MCF 10A (cell line): ENCODE data around the gene MINDY1. TPM values are rescaled to one million over a fixed set of nuclear protein-coding genes. Genes with fewer than 3 reads are reported as not detected.

ENCODE experiments used
- Bru-seq: library from RNA; stranded (reverse); fragments of 400-500 nt; gene quantifications from one replicate; lab custom pipeline; 2021; lab: Mats Ljungman, UMichigan
- BruChase-seq, 2 experiments: library from RNA; stranded (reverse); fragments of 400-500 nt; gene quantifications; one replicate each; lab custom pipeline; 2021; lab: Mats Ljungman, UMichigan
- BruUV-seq: library from RNA; stranded (reverse); fragments of 400-500 nt; replicated peaks from 2 replicates; lab custom pipeline; 2021; lab: Mats Ljungman, UMichigan
- CTCF ChIA-PET: fragments of 300-600 bp; sonication (Branson Sonifier 250); formaldehyde crosslinking; extraction: SDS; loops from one replicate; lab custom pipeline; 2021; ENCODE audit warnings: antibody characterized with exemption, inconsistent platforms; lab: Yijun Ruan, JAX
- POLR2A ChIA-PET: fragments of 300-600, 350-650 bp; sonication (Branson Sonifier 250); formaldehyde crosslinking; extraction: SDS; loops from one replicate; lab custom pipeline; 2020; ENCODE audit warnings: antibody characterized with exemption, inconsistent platforms; lab: Yijun Ruan, JAX
- DNase-seq: peaks from one replicate; pipeline ENCODE4 v3.0.0-alpha.2; 2018; ENCODE audit not compliant: unreplicated experiment
- H3K27ac Mint-ChIP-seq: one replicate; pipeline ENCODE4 v1.8.0; 2022; ENCODE audit warnings: mild to moderate bottlenecking, low read depth, mixed read lengths; ENCODE audit not compliant: unreplicated experiment
- H3K27me3 Mint-ChIP-seq: one replicate; pipeline ENCODE4 v1.8.0; 2022; ENCODE audit warnings: mixed read lengths; ENCODE audit not compliant: insufficient read depth, unreplicated experiment
- H3K36me3 Mint-ChIP-seq: one replicate; pipeline ENCODE4 v1.8.0; 2022; ENCODE audit warnings: mild to moderate bottlenecking, moderate library complexity, mixed read lengths; ENCODE audit not compliant: insufficient read depth, unreplicated experiment
- H3K4me1 Mint-ChIP-seq: one replicate; pipeline ENCODE4 v1.8.0; 2022; ENCODE audit warnings: mixed read lengths; ENCODE audit not compliant: insufficient read depth, unreplicated experiment
- H3K4me3 Mint-ChIP-seq: one replicate; pipeline ENCODE4 v1.8.0; 2022; ENCODE audit warnings: mild to moderate bottlenecking, moderate library complexity, mixed read lengths; ENCODE audit not compliant: unreplicated experiment
- H3K9me3 Mint-ChIP-seq: one replicate; pipeline ENCODE4 v1.8.0; 2022; ENCODE audit warnings: mixed read lengths; ENCODE audit not compliant: unreplicated experiment
- CTCF ChIP-seq: fragments of 200-600 bp; IDR thresholded peaks from one replicate; pipeline ENCODE4 v1.8.0; 2022; ENCODE audit warnings: antibody characterized with exemption, mild to moderate bottlenecking; ENCODE audit not compliant: unreplicated experiment
- intact Hi-C: fragments of 100-400 bp; cut with micrococcal nuclease; formaldehyde crosslinking; loops from 2 replicates; pipeline ENCODE4 v1.14.1; 2022
- long read RNA-seq: library from polyadenylated mRNA; stranded (forward); transcript quantifications from one replicate; pipeline ENCODE4 v2.0.0, GENCODE V29; 2022
- total RNA-seq: library from RNA; stranded (reverse); gene quantifications from 2 replicates; pipeline ENCODE4 v1.2.3, GENCODE V29; 2022

The MINDY1 gene
- 8.9 and 10.4 TPM in 2 replicates for total RNA-seq
- Bru-seq, nascent RNA: percentile 48 among the genes with signal in this experiment
- percentile 65 among the genes with signal in this experiment for BruChase-seq, experiment 1, labeled RNA remaining after a 6-hour chase
- BruChase-seq, experiment 2, labeled RNA remaining after a 2-hour chase: percentile 55 among the genes with signal in this experiment
- long read RNA-seq, partial matches to known transcripts: 1 of 12 reads
- long read RNA-seq, other reads (novel, unspliced or antisense): 11 of 12 reads

- intact Hi-C loops: loop anchor here (1.0 to 5.0 kb wide), 3 partner anchors 27 to 444 kb away; partner anchors contain the start of gene CDC42SE1
- BruUV-seq: TSS peak; percentile 21
- peak; percentile 91 for DNase-seq
- peak within 1 kb of the TSS; percentile 94 for H3K4me3 Mint-ChIP-seq
- TF ChIP-seq CTCF: peak; percentile 35
- H3K27me3 Mint-ChIP-seq: no peaks in the 10 kb centered on the region
- H3K9me3 Mint-ChIP-seq: no peaks in the 10 kb centered on the region
- CTCF ChIA-PET: interaction anchor here (0.6 to 3.7 kb wide), 40 partner anchors 11 to 751 kb away, joined by 3 to 113 read pairs (median 4); partner anchors contain the start of genes ANXA9, BNIPL, CDC42SE1 and MLLT11
- POLR2A ChIA-PET: interaction anchor here (0.6 to 3.7 kb wide), 62 partner anchors 10 to 1119 kb away, joined by 3 to 61 read pairs (median 4); partner anchors contain the start of genes ANXA9, APH1A, C1orf56 and CDC42SE1
- H3K4me1 Mint-ChIP-seq: peaks cover 43% of the 10 kb centered on the region
- peak within 1 kb of the TSS; percentile 99 for H3K27ac Mint-ChIP-seq
- H3K36me3 Mint-ChIP-seq: peaks cover 15% of the 10 kb centered on the region
These were observed at the start of gene MINDY1 for GRCh38 chr1:151006327-151007052. Gene MINDY1 (minus strand): TSS chr1:151006902. CDS start chr1:151002617, 4,285 bp downstream.

GRCh38 chr1:151056149-151056548 lies 49.4 kb upstream of the MINDY1 start:
- Mint-ChIP-seq H3K9me3 (no peaks in the 10 kb centered on the region), H3K27me3 (no peaks in the 10 kb centered on the region), H3K4me1 (peaks cover 47% of the 10 kb centered on the region), H3K36me3 (peaks cover 54% of the 10 kb centered on the region), H3K27ac (peak overlapping the region; percentile 92), H3K4me3 (no peak overlapping the region)
- intact Hi-C loops: loop anchor here (5.0 kb wide), 1 partner anchor 49 kb away; the partner anchor contains the start of genes MINDY1 and PRUNE1
- CTCF ChIA-PET: interaction anchor here (1.3 to 1.6 kb wide), 2 partner anchors 16 to 31 kb away, joined by 4 to 7 read pairs; no protein-coding TSS in a partner anchor
- BruUV-seq: no TSS peak
- TF ChIP-seq CTCF: no peak
- POLR2A ChIA-PET: interaction anchor here (0.6 to 9.4 kb wide), 6 partner anchors 8 to 496 kb away, joined by 3 to 90 read pairs (median 30); partner anchors contain the start of genes C1orf56, GABPB2 and MINDY1
- no peak for DNase-seq

GRCh38 chr1:151055581-151055980 lies 48.9 kb upstream of the MINDY1 start:
- POLR2A ChIA-PET: interaction anchor here (0.6 to 9.4 kb wide), 7 partner anchors 8 to 495 kb away, joined by 3 to 90 read pairs (median 3); partner anchors contain the start of genes BNIPL, C1orf56 and GABPB2
- peaks cover 43% of the 10 kb centered on the region for H3K4me1 Mint-ChIP-seq
- H3K27me3 Mint-ChIP-seq: no peaks in the 10 kb centered on the region
- no peaks in the 10 kb centered on the region for H3K9me3 Mint-ChIP-seq
- no peak overlapping the region for H3K4me3 Mint-ChIP-seq
- BruUV-seq: no TSS peak
- intact Hi-C loops: loop anchor here (5.0 kb wide), 1 partner anchor 48 kb away; the partner anchor contains the start of genes MINDY1 and PRUNE1
- no peak for DNase-seq
- peaks cover 58% of the 10 kb centered on the region for H3K36me3 Mint-ChIP-seq
- CTCF ChIA-PET: interaction anchor here (1.1 to 1.6 kb wide), 5 partner anchors 12 to 114 kb away, joined by 3 to 7 read pairs (median 4); no protein-coding TSS in a partner anchor
- peak overlapping the region; percentile 92 for H3K27ac Mint-ChIP-seq
- no peak for TF ChIP-seq CTCF
